Thoracic aorta (tissue), 2 donors: ENCODE results near the gene PUS10. TPM values are rescaled to one million over a fixed set of nuclear protein-coding genes. Genes with fewer than 3 reads are reported as not detected.

Source experiments
- ATAC-seq: fragments of 150-250 bp; one replicate; pipeline ENCODE4 v1.8.0; 2017; ENCODE audit warnings: low read depth; ENCODE audit not compliant: insufficient number of reproducible peaks, low FRiP score
- DNase-seq: peaks from one replicate; pipeline ENCODE4 v3.0.0-alpha.2; 2020; ENCODE audit warnings: low spot score
- H3K27ac ChIP-seq, 2 donors: fragments of 200-600 bp; sonication (generic); 1 replicate in 1 of 2; 2 replicates in 1 of 2; pipeline ENCODE4 v1.5.1; 2016; ENCODE audit warnings: mild to moderate bottlenecking in 2 of 2, moderate library complexity in 2 of 2
- H3K27me3 ChIP-seq: fragments of 200-600 bp; sonication (generic); replicated peaks from 2 replicates; pipeline ENCODE4 v1.6.0; 2016; ENCODE audit warnings: mild to moderate bottlenecking; ENCODE audit not compliant: insufficient read depth
- H3K36me3 ChIP-seq: fragments of 200-600 bp; sonication (generic); one replicate; pipeline ENCODE4 v1.5.1; 2016
- H3K4me1 ChIP-seq, 2 donors: fragments of 200-600 bp; sonication (generic); 1 replicate in 1 of 2; 2 replicates in 1 of 2; pipeline versions ENCODE4 v1.5.1 to v1.6.0; 2016; ENCODE audit warnings: low read depth in 2 of 2, mild to moderate bottlenecking in 1 of 2; ENCODE audit not compliant: control insufficient read depth in 1 of 2
- H3K4me3 ChIP-seq: fragments of 200-600 bp; sonication (generic); 2 replicates; pipeline ENCODE4 v1.5.1; 2016; ENCODE audit warnings: mild to moderate bottlenecking
- H3K9me3 ChIP-seq: fragments of 200-600 bp; sonication (generic); 2 replicates; pipeline ENCODE4 v1.5.1; 2016
- total RNA-seq, 2 donors: library from RNA; depleted of rRNA; stranded (reverse); fragments of >200 nt; gene quantifications; one replicate each; pipeline versions ENCODE4 v1.1.0 to v1.2.3, GENCODE V29; 2016
- TF ChIP-seq, protein P1 (sequence below): fragments of 200-600 bp; sonication (generic); IDR thresholded peaks from one replicate; pipeline ENCODE4 v1.5.1; 2019; ENCODE audit warnings: antibody characterized with exemption

PUS10 gene, protein sequence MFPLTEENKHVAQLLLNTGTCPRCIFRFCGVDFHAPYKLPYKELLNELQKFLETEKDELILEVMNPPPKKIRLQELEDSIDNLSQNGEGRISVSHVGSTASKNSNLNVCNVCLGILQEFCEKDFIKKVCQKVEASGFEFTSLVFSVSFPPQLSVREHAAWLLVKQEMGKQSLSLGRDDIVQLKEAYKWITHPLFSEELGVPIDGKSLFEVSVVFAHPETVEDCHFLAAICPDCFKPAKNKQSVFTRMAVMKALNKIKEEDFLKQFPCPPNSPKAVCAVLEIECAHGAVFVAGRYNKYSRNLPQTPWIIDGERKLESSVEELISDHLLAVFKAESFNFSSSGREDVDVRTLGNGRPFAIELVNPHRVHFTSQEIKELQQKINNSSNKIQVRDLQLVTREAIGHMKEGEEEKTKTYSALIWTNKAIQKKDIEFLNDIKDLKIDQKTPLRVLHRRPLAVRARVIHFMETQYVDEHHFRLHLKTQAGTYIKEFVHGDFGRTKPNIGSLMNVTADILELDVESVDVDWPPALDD
- 1 to 10 TPM; 2.6 to 3.0 TPM for total RNA-seq

DNA sequence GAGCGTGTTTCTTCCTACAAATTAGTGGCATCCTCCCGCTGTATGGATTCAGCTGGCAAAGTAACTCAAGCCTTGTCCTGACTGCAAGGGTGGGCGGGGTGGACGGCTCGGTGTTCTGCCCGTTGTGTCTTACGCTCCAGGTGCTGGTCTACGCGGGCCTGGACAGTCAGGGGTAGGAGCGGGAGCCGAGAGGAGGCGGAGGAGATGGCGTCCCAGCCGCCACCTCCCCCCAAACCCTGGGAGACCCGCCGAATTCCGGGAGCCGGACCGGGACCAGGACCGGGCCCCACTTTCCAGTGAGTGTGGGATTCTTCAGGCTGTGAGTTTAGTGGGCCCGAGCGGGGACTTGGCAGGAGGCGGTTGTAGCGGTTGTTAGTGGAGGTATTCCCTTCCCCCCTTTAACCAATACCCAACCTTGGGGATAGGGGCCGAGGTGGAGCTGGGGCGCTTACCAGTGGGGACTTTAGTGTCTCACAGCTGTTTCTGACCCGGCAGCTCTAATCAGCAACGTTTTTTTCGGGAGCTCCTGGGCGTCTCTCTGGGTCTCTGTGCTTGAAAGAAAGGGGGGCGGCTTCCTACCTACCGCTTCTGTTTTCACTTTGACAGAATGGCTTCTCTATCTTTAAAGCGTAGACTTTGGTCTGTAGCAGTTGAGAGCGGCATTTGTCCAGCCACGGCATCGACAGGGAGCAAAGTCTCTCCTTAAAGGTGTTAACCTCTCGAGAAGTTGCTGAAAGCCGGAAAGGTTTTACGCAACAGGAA, at the start of gene PUS10, which contains the start of gene PEX13:
TSS of gene PUS10 (minus strand) at position 700 of the 762 bp plus-strand sequence. CDS start 6,365 bp downstream, outside the sequence.
TSS of gene PEX13 (plus strand) at position 165 of the 762 bp plus-strand sequence. CDS start at position 205, 40 bp downstream.
- no peaks in the 10 kb centered on the region for H3K9me3 ChIP-seq
- H3K36me3 ChIP-seq: peaks cover 9% of the 10 kb centered on the region
- ATAC-seq: peak; percentile 80
- peak within 1 kb of the TSS; percentile 79 to 84 for H3K27ac ChIP-seq
- H3K4me3 ChIP-seq: peak within 1 kb of the TSS; percentile 86
- peaks cover 23 to 29% of the 10 kb centered on the region in 2 donors for H3K4me1 ChIP-seq
- DNase-seq: peak; percentile 10
- TF ChIP-seq, protein P1, sequence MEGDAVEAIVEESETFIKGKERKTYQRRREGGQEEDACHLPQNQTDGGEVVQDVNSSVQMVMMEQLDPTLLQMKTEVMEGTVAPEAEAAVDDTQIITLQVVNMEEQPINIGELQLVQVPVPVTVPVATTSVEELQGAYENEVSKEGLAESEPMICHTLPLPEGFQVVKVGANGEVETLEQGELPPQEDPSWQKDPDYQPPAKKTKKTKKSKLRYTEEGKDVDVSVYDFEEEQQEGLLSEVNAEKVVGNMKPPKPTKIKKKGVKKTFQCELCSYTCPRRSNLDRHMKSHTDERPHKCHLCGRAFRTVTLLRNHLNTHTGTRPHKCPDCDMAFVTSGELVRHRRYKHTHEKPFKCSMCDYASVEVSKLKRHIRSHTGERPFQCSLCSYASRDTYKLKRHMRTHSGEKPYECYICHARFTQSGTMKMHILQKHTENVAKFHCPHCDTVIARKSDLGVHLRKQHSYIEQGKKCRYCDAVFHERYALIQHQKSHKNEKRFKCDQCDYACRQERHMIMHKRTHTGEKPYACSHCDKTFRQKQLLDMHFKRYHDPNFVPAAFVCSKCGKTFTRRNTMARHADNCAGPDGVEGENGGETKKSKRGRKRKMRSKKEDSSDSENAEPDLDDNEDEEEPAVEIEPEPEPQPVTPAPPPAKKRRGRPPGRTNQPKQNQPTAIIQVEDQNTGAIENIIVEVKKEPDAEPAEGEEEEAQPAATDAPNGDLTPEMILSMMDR: no peak
- H3K27me3 ChIP-seq: no peaks in the 10 kb centered on the region

DNA sequence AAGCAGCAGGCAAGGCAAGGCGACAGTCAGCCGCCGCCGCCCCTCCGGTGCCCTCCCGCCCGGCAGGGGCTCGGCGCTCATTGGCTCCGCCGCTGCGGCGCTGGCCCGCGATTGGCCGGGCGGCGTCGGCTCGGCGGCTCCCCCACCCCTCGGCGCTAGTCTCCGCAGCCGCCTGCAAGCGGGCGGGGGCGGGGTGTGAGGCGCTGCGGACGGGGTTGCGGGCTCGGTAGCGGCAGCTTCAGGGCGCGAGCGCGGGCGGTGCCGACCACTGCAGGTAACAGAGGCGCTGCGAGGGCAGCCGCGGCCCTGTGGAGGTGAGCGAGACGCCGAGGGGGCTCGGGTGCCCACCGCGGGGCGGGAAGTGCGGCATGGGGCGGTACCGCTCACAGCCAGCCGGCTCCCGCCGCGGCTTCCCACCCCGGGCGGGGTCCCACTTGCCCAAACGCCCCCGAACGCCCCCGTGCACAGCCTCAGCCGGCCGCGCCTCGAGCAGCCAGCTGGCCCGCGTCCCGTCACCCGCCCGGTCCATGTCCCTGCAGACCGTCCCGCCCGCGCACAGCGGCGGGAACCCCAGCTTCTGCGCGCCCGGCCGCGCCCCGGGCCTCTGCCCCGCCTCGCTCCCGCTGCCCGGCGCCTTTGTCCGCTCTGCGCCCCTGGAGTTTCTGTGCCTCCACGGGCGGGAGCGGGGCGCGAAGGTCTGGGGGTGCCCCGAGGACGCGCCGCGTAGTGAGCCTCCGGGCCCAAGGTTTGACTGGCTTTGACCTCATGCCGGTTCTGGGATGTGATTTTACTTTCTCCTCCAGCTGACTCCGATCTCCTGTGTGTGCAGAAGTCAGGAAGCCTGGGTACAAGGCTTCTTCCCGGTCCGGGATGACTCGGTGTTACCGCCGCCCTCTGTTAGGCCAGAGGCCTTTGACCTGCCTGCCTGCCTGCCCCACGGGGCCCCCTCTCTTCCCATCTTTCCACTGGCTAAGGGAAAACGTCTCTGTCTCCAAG, 48.0 kb upstream of the PUS10 start, which contains the start of gene SANBR:
TSS of gene SANBR (plus strand) at position 158 of the 996 bp plus-strand sequence. CDS start 4,480 bp downstream, outside the sequence.
- Histone ChIP-seq H3K9me3 (no peaks in the 10 kb centered on the region), H3K27me3 (no peaks in the 10 kb centered on the region), H3K4me1 (peaks cover 5 to 12% of the 10 kb centered on the region in 2 donors), H3K36me3 (peaks cover 6% of the 10 kb centered on the region), H3K4me3 (peak within 1 kb of the TSS; percentile 80), H3K27ac (peak within 1 kb of the TSS in 1 of 2 donors; percentile 31)
- TF ChIP-seq, protein P1: no peak
- ATAC-seq (peak; percentile 68), DNase-seq (peak; percentile 25)

DNA sequence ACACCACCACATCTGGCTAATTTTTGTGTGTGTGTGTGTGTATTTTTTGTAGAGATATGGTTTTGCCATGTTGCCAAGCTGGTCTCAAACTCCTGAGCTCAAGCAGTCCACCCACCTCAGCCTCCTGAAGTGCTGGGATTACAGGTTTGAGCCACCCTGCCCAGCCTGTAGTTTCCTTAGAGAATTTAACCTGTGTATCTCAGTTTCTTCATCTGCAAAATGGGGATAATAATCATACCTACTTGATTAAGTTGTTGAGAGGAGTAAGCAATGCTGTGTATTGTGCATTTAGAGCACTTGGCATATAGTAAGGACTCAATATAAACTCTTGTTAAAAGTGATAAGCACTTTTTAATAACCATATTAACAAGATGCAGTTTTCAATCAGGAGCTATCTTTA, 41.3 kb upstream of the PUS10 start:
- Histone ChIP-seq H3K36me3 (peaks cover under 1% of the 10 kb centered on the region), H3K27me3 (no peaks in the 10 kb centered on the region), H3K4me1 (no peaks in the 10 kb centered on the region), H3K4me3 (no peak overlapping the region), H3K9me3 (no peaks in the 10 kb centered on the region), H3K27ac (no peak overlapping the region)
- TF ChIP-seq, protein P1: no peak
- ATAC-seq (no peak), DNase-seq (no peak)

DNA sequence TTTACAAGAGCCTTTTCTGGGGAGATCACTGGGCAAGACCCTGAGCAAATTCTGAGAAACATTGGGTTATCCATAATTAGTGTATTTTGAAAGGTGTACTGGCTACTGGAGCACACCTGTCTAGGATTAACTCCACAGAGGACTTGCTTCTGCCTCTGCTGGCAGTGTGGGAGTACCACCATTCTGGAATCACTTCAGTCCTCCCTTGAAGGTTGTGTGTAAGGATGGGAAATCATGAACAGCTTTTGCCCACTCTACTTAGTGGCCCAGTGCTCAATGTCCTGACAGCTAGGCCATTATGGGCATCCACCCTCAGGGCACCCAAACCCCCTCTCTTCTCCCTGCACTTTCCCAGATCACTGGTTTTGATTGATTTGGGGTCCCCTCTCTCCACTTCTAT, 39.5 kb upstream of the PUS10 start:
- peaks cover 5% of the 10 kb centered on the region for H3K36me3 ChIP-seq
- no peaks in the 10 kb centered on the region for H3K4me1 ChIP-seq
- H3K4me3 ChIP-seq: no peak overlapping the region
- no peak for DNase-seq
- no peak overlapping the region for H3K27ac ChIP-seq
- no peaks in the 10 kb centered on the region for H3K27me3 ChIP-seq
- TF ChIP-seq, protein P1: no peak
- H3K9me3 ChIP-seq: no peaks in the 10 kb centered on the region
- ATAC-seq: no peak
